Tibial nerve (tissue), 4 donors: ENCODE data around the gene UBE2G1.

Experiments used
- EP300 ChIP-seq, 2 donors: sonication (generic); formaldehyde crosslinking; IDR thresholded peaks; one replicate each; pipeline ENCODE4 v1.6.1; 2017; ENCODE audit warnings: antibody characterized with exemption in 2 of 2, mild to moderate bottlenecking in 1 of 2
- POLR2A ChIP-seq, 2 donors: fragments of 450-650 bp; IDR thresholded peaks; one replicate each; pipeline ENCODE4 v1.6.1; 2017; ENCODE audit warnings: antibody characterized with exemption in 2 of 2, mild to moderate bottlenecking in 2 of 2, moderate library complexity in 2 of 2
- TF ChIP-seq, protein P1 (sequence below), 5 experiments: fragments of 200-600 bp in 3 of 5; fragments of 450-650 bp in 2 of 5; sonication (generic) in 3 of 5; IDR thresholded peaks; one replicate each; pipeline ENCODE4 v1.5.1; 2016 to 2019; ENCODE audit warnings: antibody characterized with exemption in 5 of 5, mild to moderate bottlenecking in 3 of 5, moderate library complexity in 2 of 5

DNA sequence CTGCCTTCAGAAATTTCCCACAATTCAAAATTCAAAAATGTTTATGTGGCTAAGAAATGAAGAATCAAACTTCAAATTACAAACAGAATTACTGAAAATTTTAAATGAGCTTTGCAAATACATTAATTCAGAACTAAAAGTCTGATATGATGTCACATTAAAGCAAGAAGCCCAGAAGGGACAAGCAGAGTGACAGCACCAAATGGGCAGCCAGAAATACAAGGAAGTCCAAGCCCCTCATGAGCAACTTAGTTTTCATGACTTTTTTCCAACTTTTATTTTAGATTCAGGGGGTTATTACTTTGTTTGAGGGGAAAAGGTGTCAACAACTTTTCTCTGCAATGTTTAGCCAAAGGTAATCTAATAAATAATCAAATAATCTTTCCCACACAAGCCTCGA, 21.5 kb downstream of the UBE2G1 start:
- TF ChIP-seq POLR2A (IDR thresholded peaks at IDR 0.05) = no peak
- TF ChIP-seq, protein P1, sequence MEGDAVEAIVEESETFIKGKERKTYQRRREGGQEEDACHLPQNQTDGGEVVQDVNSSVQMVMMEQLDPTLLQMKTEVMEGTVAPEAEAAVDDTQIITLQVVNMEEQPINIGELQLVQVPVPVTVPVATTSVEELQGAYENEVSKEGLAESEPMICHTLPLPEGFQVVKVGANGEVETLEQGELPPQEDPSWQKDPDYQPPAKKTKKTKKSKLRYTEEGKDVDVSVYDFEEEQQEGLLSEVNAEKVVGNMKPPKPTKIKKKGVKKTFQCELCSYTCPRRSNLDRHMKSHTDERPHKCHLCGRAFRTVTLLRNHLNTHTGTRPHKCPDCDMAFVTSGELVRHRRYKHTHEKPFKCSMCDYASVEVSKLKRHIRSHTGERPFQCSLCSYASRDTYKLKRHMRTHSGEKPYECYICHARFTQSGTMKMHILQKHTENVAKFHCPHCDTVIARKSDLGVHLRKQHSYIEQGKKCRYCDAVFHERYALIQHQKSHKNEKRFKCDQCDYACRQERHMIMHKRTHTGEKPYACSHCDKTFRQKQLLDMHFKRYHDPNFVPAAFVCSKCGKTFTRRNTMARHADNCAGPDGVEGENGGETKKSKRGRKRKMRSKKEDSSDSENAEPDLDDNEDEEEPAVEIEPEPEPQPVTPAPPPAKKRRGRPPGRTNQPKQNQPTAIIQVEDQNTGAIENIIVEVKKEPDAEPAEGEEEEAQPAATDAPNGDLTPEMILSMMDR (IDR thresholded peaks at IDR 0.05) = no peak
- no peak for TF ChIP-seq EP300 (IDR thresholded peaks at IDR 0.05)
